Esophagus muscularis mucosa (tissue), 4 donors: Measurements from ENCODE around the gene TRAPPC6A. TPM values are rescaled to one million over a fixed set of nuclear protein-coding genes. Genes with fewer than 3 reads are reported as not detected.

Experiments used
- DNase-seq: peaks from one replicate; pipeline ENCODE4 v3.0.0-alpha.2; 2017; ENCODE audit errors: extremely low spot score
- H3K27ac ChIP-seq, 4 donors: fragments of 200-600 bp; sonication (generic); replicated peaks in 1 of 4; 1 replicate in 3 of 4; 2 replicates in 1 of 4; pipeline ENCODE4 v1.5.1; 2016 to 2019; ENCODE audit warnings: mild to moderate bottlenecking in 1 of 4
- H3K27me3 ChIP-seq, 4 donors: fragments of 200-600 bp; sonication (generic); one replicate each; pipeline versions ENCODE4 v1.5.1 to v1.6.0; 2016 to 2019
- H3K36me3 ChIP-seq, 4 donors: fragments of 200-600 bp; sonication (generic); one replicate each; pipeline ENCODE4 v1.5.1; 2016 to 2019
- H3K4me1 ChIP-seq, 4 donors: fragments of 200-600 bp; sonication (generic); one replicate each; pipeline ENCODE4 v1.5.1; 2016 to 2019
- H3K4me3 ChIP-seq, 4 donors: fragments of 200-600 bp; sonication (generic); 1 replicate in 2 of 4; 2 replicates in 2 of 4; pipeline ENCODE4 v1.5.1; 2016 to 2019; ENCODE audit warnings: mild to moderate bottlenecking in 4 of 4, moderate library complexity in 1 of 4
- H3K9me3 ChIP-seq, 4 donors: fragments of 200-600 bp; sonication (generic); 1 replicate in 3 of 4; 2 replicates in 1 of 4; pipeline ENCODE4 v1.5.1; 2016 to 2019
- CTCF ChIP-seq, 3 experiments: fragments of 200-600 bp in 2 of 3; fragments of 450-650 bp in 1 of 3; sonication (generic) in 2 of 3; IDR thresholded peaks; one replicate each; pipeline ENCODE4 v1.5.1; 2017 to 2019; ENCODE audit warnings: antibody characterized with exemption in 3 of 3, mild to moderate bottlenecking in 2 of 3, moderate library complexity in 1 of 3
- EP300 ChIP-seq: sonication (generic); formaldehyde crosslinking; IDR thresholded peaks from one replicate; pipeline ENCODE4 v1.6.1; 2017; ENCODE audit warnings: antibody characterized with exemption
- POLR2A ChIP-seq: fragments of 450-650 bp; IDR thresholded peaks from one replicate; pipeline ENCODE4 v1.6.1; 2017; ENCODE audit warnings: antibody characterized with exemption, moderate library complexity, mild to moderate bottlenecking, low read depth
- POLR2AphosphoS5 ChIP-seq, 2 donors: sonication (generic); formaldehyde crosslinking; IDR thresholded peaks; one replicate each; pipeline ENCODE4 v1.6.1; 2017; ENCODE audit warnings: antibody characterized with exemption in 2 of 2
- WGBS: methylation state at CpG from one replicate; pipeline ENCODE4 v1.1.5; 2018; 5-methylcytosine and 5-hydroxymethylcytosine counted together
- intact Hi-C: fragments of 100-400 bp; cut with DNase I; formaldehyde crosslinking; loops from one replicate; pipeline ENCODE4 v1.15.1; 2023
- total RNA-seq, 4 donors: library from RNA; depleted of rRNA; stranded (reverse); fragments of >200 nt; gene quantifications; one replicate each; pipeline versions ENCODE4 v1.1.0 to v1.2.1, GENCODE V29; 2016

The TRAPPC6A gene
- total RNA-seq, 4 donors from 2014 or later: 18.3 to 27.0 (median 19.4) TPM

- peaks cover 22 to 37% (median 28%) of the 10 kb centered on the region in 4 donors for H3K4me1 ChIP-seq
- H3K36me3 ChIP-seq: peaks cover 0 to 6% (median 0%) of the 10 kb centered on the region in 4 donors
- no peaks in the 10 kb centered on the region for H3K9me3 ChIP-seq
- peak overlapping the region in 1 of 4 donors; percentile 20 for H3K27ac ChIP-seq
- peak in 1 of 2 donors; percentile 12 for TF ChIP-seq POLR2AphosphoS5 (IDR thresholded peaks at IDR 0.05)
- TF ChIP-seq POLR2A: no peak
- no peak for TF ChIP-seq EP300
- no peak for TF ChIP-seq CTCF (IDR thresholded peaks at IDR 0.05)
- DNase-seq: no peak
- WGBS: 60% methylated on average over 3 of the region's 14 CpGs
- intact Hi-C loops: no loop called here
- no peak overlapping the region for H3K4me3 ChIP-seq
- peaks cover 0 to 8% (median 3%) of the 10 kb centered on the region in 4 donors for H3K27me3 ChIP-seq
Measured at GRCh38 chr19:45166723-45167252, 11.2 kb downstream of the TRAPPC6A start.

GRCh38 chr19:45164577-45165335, 13.3 kb downstream of the TRAPPC6A start:
- TF ChIP-seq POLR2AphosphoS5 (IDR thresholded peaks at IDR 0.05) (no peak), CTCF (IDR thresholded peaks at IDR 0.05) (no peak), POLR2A (no peak), EP300 (no peak)
- peaks cover 14 to 28% (median 20%) of the 10 kb centered on the region in 4 donors for H3K4me1 ChIP-seq
- peaks cover 0 to 29% (median 18%) of the 10 kb centered on the region in 4 donors for H3K27me3 ChIP-seq
- no peak overlapping the region for H3K4me3 ChIP-seq
- no CpG with 5 or more reads among the region's 27 CpGs for WGBS
- DNase-seq: no peak
- H3K27ac ChIP-seq: no peak overlapping the region
- intact Hi-C loops: no loop called here
- H3K36me3 ChIP-seq: peaks cover 0 to 6% (median 0%) of the 10 kb centered on the region in 4 donors
- H3K9me3 ChIP-seq: no peaks in the 10 kb centered on the region

- no peak overlapping the region for H3K4me3 ChIP-seq
- H3K27me3 ChIP-seq: peaks cover 0 to 37% (median 26%) of the 10 kb centered on the region in 4 donors
- H3K36me3 ChIP-seq: peaks cover 0 to 6% (median 0%) of the 10 kb centered on the region in 4 donors
- 79% methylated on average over 15 of the region's 15 CpGs for WGBS
- no peak for TF ChIP-seq POLR2AphosphoS5 (IDR thresholded peaks at IDR 0.05)
- TF ChIP-seq POLR2A: no peak
- TF ChIP-seq EP300: no peak
- TF ChIP-seq CTCF (IDR thresholded peaks at IDR 0.05): no peak
- H3K4me1 ChIP-seq: peaks cover 14 to 28% (median 19%) of the 10 kb centered on the region in 4 donors
- H3K9me3 ChIP-seq: no peaks in the 10 kb centered on the region
- no peak for DNase-seq
- no peak overlapping the region for H3K27ac ChIP-seq
- intact Hi-C loops: no loop called here
Measured at GRCh38 chr19:45163751-45164460, 14.1 kb downstream of the TRAPPC6A start.

- Histone ChIP-seq H3K27ac (no peak overlapping the region), H3K4me1 (peaks cover 14 to 28% (median 19%) of the 10 kb centered on the region in 4 donors), H3K9me3 (no peaks in the 10 kb centered on the region), H3K4me3 (no peak overlapping the region), H3K36me3 (no peaks in the 10 kb centered on the region), H3K27me3 (peaks cover 0 to 45% (median 33%) of the 10 kb centered on the region in 4 donors)
- WGBS: 95% methylated on average over 14 of the region's 17 CpGs
- intact Hi-C loops: no loop called here
- TF ChIP-seq EP300 (no peak), POLR2AphosphoS5 (IDR thresholded peaks at IDR 0.05) (no peak), POLR2A (no peak), CTCF (IDR thresholded peaks at IDR 0.05) (no peak)
- no peak for DNase-seq
Measured at GRCh38 chr19:45163156-45163555, 14.9 kb downstream of the TRAPPC6A start.
